Femur (tissue), 1 donor: ENCODE data around the gene TGIF1.
A peak's percentile ranks its signal among the peaks of the same experiment; 100 is the strongest.

ENCODE experiments used
- DNase-seq: peaks from one replicate; pipeline ENCODE4 v3.0.0-alpha.2; 2017

The TGIF1 gene

DNA sequence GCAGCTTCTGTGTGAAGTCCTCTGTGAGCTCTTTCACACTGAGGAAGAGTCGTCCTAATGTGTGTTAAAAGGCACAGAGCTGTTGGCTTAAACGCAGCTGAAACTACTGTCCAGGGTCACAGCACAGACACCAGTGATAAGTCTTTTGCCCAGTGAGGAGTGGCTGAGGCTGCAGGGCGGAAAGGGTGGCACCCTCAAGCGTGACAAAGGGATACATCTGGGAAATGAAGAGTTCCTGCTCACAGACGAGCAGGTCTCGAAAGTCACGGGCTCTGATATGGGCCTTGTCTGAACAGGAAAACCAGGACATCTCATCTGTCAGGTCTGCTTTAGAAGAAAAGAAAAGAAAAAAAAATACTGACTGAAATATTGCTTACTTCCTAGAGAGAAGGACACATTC, 36.5 kb downstream of the TGIF1 start:
- no peak for DNase-seq

DNA sequence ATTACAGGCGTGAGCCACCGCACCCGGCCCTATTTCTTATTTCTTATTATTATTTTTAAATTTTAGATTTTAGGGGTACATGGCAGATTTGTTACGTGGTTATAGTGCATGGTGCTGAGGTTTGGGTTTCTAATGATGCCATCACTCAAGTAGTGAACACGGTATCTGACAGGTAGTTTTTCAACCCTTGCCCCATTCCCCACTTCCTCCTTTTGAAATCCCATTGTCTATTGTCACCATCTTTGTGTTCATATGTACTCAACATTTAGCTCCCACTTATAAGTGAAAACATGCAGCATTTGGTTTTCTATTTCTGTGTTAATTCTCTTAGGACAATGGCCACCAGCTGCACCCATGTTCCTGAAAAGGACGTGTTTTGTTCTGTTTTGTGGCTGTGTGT, 39.5 kb downstream of the TGIF1 start:
- no peak for DNase-seq

DNA sequence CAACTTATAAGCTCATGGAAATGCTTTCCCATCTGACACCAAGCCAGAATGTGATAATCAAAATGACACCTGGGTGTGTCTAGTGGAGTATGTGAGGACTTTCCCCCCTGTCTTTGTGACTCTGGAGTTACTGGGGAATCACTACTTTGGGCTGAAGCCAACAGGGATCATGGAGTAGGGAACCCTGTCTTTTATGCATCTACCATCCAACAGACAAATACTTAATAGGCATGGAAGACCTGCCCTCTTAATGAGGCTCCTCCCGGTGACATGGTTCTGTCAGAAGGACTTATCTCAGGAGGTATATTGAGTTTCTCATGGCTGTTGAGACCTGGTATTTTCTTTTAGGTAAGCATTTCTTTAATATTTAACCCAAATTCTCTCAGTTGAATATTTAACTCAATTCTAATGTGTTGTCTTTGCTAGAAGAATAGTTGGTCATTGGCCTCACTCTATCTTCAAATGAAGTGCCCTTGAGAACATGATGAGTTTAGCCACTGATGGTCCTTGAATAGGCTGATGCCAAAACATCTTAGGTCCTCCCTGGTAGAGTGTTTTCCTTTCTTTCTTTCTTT, 42.1 kb downstream of the TGIF1 start:
- no peak for DNase-seq

DNA sequence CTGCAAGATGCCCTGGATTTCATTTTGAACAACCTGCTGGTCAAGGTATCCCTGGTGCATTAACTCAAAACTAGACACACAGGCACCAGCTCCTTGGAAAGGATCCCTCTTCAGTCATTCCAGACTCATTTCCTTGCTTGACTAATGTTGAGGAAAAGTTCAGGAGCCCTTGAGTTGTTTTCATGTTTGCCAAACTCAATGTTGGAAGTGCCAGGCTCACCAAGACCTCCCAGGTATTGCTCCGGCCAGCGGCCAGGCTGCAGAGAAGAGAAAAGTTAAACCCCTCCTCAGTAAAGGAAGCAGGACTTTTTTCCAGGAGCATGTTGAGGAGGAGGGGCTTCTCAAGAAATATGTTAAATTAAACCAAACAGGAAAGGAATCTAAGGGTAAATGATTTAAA, 42.7 kb downstream of the TGIF1 start:
- DNase-seq = no peak

DNA sequence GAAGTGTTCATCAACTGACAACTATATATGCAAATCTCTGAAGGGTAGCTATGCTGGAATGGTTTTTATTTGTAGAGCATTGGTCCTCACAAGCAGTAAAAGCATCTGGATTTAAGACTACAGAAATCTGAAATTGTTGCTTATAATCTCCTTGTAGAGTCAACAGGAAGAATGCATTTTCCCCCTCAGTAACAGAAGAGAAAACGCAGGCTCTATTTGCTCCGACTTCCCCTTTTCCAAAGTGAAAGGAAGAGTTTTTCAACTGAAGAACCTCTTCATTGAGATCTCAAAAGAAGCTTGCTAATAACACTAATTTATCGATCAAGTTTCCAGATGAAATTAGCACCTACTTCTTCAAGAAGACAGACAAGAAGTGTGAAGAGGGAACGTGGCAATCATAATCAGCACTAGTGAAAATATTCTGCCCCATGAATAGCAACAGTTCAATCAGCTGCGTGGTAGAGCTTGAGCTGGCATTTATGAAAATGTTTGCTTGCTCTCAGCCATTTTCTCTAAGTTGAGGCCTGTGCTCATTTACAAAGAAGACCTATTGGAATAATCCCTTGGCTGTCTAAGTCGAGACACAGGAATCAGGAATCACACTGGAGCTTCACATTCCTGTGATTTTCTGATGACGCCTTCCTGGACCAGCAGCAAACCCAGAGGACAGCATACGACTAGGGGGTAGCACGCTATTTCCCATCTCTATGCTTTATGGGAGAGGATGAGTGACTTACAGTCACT, 43.7 kb downstream of the TGIF1 start:
- no peak for DNase-seq

DNA sequence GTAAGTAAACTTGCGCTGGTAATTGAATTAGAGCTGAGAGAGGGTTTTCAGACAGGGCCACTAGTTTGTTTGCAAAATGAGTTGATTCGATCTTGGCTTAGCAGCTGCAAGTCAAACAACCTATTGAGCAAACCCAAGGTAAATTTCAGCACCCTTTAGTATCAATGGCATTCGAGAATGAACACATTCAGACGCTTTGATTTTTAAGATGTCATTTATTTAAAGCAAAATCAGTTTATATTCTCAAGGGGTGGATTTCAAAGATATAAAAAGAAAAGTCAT, 44.2 kb downstream of the TGIF1 start:
- no peak for DNase-seq

DNA sequence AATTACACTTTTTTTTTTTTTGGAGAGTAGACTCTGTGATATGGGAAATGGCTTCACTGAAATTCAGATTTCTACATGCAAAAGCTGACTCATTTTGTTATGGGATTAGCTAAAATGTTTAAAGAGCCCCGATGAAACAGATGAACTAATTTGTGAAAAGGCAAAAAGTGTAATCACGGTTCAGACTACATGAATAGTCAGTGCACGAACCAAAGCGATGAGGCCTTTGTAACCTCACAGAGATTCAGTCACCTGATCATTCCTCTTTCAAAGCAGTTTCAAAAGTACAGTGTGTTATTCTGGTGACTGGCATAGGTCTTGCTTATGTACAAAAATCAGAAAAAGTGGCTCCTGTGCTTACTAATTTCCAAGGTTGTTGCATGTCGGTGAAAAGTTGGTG, 44.6 kb downstream of the TGIF1 start:
- DNase-seq = no peak

DNA sequence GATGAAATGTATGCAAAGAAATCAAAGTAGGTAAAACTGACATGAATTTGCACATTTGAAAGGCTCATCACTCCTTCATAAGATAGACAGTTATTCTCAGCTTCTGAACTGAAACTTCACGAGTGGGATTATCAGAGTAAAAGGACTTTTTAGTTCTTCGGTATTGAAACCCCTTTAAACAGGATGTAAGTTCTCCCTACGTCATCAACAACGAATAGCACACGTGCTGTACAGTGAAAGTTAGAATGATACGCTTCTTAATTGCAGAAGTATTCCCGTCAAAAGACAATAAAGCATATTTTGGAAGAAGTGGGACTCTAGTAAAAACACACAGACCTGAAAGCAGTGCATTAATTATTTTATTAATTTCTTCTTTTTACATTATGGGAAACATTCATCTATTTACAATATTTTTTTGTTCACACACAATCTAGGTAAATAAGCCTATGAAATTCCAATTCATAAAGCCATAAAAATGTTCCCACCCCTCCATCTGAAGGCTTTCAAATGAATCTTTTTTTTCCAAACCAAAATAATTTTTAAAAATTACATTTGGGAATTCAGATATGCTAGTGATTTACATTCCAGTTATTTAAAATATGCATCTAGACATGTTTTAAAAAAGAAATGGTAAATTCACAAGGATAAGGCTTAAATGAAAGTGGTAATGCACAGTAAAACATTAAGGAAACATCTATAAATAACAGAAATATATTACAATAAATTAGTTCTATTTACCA, 45.9 kb downstream of the TGIF1 start:
- no peak for DNase-seq

DNA sequence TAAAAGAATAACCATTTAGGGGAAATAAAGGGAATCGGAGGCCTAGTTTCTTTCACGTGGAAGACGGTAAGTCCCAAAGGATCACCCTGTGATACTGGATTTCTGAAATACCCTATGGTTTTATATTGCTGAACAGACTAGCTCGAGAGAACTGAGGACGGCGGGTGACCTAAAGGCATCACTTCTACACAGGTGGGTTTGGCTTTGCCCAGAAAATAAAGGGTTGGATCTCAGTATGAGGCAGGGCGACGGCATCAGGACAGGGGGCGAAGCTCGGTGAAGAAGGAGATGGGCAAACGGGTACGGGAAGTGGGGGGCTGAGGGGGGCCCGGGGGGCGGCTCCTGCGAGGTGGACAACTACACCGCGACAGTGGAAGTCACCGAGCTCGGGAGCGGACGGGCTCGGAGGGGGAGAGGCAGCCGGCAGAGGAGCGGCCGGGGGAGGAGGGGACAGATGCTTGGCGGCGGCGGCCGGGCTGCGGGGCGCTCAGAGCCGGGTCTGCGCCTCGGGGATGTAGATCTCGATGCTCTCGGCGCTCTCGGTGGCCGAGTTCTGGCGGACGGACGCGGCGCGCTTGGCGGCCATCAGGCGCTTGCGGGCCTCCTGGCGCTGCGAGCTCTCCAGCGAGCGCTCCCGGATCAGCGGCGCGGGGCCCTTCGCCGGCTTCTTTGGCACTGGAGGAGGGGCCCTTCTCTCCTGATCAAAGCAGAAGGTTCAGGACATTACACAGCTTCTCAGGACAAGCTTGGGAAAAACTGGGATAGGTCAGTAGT, 48.9 kb downstream of the TGIF1 start:
- DNase-seq = peak; percentile 59

DNA sequence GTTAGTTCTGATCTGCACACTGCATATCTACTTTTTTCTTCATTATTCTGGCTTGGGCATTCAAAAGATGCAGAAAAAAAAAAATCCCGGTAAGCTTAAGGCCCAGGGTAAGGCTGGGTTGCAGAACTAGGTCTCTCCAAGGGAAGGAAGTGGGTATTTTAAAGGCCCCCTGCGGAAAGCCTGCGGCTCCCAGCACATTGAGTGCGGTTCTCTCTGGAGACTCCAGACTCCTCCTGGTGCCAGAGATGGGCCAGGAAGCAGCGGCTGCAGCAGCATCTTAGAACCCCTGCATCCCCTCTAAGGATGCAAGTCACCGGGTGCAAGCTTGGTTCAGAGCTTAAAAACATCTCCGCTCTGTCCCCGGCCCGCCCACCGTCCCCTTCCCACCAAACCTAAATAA, 49.5 kb downstream of the TGIF1 start:
- DNase-seq = no peak

DNA sequence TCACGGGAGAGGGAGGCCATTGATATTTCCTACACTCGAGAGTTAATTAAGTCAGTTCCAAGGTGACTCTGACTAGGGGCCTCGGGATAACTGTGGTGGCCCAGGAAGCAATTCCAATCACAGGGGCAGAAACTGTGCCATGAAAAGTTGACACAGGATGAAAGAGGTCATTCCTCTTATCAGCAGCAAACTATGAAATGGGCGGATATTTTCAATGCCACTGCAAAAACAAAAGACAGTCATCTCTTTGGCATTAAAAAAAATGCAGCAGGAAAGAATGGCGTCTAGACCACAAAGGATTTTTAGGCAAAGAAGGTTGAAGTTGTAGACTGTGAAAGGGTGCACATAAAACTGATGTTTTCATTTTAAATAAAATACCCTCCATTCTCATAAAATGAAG, 50.0 kb downstream of the TGIF1 start:
- DNase-seq = no peak

DNA sequence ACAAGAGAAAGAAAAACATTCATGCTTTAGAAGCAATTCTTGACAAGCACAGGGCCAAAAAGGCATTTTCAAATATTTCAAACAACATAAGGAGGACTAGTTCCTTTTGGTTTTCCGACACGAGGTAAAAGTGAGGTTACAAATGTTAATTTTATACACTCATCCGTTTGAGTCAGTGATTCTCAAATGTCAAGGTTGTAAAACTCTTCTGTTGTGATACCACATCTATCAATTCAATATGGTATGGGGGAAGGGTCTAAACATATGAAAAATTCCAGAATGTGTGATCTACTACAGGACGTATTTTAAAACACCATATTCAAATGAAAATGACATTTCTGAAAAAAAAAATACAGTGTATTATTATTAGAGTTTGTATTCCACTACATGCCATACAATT, 52.7 kb downstream of the TGIF1 start:
- no peak for DNase-seq

DNA sequence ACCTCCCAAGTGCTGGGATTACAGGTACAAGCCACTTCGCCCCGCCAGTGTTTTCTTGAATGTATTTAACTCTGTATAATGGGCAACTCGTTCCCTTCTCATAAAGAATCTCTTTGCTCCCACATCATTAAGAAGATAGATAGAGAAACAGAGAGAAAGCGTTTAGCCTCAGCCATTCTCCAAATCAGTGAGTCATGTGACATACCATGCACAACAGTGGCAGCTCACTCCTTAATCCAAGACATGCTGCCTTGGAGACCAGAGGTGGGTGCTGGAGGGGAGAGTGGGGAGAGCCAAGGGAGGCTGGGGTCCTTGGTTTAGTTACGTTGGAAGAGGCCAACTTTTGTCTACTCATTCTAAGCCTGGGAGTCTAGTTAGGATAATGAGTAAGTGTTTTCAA, 54.7 kb downstream of the TGIF1 start:
- no peak for DNase-seq

DNA sequence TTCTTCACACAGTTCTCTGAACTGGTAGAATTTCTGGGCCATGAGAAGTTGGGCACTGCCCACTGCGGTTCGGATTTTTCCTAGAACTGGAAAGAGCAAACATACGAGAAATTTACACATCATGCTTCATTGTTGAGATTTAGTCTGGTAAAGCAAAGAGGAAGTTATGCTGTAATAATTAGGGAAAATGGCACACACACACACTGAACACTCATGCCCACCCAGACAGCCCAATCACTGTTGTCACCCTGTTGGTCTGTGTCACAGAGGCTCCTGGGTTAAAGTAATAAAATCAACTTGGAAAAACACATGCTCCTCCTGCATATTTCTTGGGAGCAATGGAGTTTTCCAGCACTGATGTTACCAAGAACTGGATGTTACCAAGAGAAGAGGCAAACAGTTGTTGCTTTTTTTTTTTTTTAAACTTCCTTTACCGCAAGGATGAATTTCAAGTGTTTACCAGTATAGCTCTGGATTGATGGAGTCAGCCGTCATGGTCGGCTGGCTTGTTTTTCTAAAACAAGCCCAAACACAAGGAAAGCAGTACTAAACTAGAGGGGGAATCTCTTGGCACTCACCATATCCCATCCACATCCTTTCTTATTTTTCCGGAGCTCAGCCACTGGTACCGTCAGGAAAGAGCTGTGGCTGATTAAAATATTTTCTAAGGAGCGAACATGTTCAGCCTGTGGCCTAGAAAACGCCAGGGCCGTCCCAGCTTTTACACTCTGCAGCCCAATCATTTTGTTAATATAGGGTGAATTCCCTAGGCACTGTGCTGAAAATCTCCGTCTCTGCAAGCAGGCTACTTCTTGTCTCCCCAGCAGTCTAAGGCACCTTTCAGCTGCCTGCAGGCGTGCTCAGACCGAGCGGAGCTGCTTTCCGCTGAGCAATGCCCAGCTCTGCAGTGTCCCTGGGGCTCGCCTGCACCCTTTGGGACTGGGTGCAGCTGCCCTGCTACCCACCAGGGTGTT, 58.9 kb downstream of the TGIF1 start:
- DNase-seq = no peak
